Renal pelvis (tissue), 4 donors: ENCODE data around the gene EZH1. TPM values are rescaled to one million over a fixed set of nuclear protein-coding genes. Genes with fewer than 3 reads are reported as not detected.
"Not testable (repeated sequence)": the region's sequence is repeated elsewhere in the genome, so short reads cannot be mapped to it uniquely, and the experiment has no call there.

Experiments used
- DNase-seq: peaks from one replicate; pipeline ENCODE4 v3.0.0-alpha.2; 2013
- polyA plus RNA-seq, 3 donors: library from polyadenylated mRNA; unstranded; fragments of 120-200 nt; gene quantifications; one replicate each; pipeline ENCODE4 v1.2.1, GENCODE V29; 2013; ENCODE audit not compliant: insufficient read length in 3 of 3

Gene EZH1
- polyA plus RNA-seq, 3 donors = 37.8 to 69.6 (median 57.9) TPM

GRCh38 chr17:42774066-42774745 is 29.4 kb upstream of the EZH1 start:
- DNase-seq = no peak

- DNase-seq = peak; percentile 83
Measured at GRCh38 chr17:42773290-42774035, 28.6 kb upstream of the EZH1 start, which contains the start of gene VPS25. Gene VPS25, plus strand, starts transcription at chr17:42773449. Its CDS starts 27 bp downstream, at chr17:42773476.

- DNase-seq = no peak
Measured at GRCh38 chr17:42772945-42773289, 28.1 kb upstream of the EZH1 start.

GRCh38 chr17:42769964-42770363 is 25.1 kb upstream of the EZH1 start:
- not testable (repeated sequence) for DNase-seq

- DNase-seq = not testable (repeated sequence)
Measured at GRCh38 chr17:42768006-42768405, 23.2 kb upstream of the EZH1 start.

GRCh38 chr17:42767512-42767911 is 22.7 kb upstream of the EZH1 start:
- no peak for DNase-seq

- DNase-seq = no peak
Measured at GRCh38 chr17:42766124-42766523, 21.3 kb upstream of the EZH1 start.

- no peak for DNase-seq
Measured at GRCh38 chr17:42761638-42762037, 16.8 kb upstream of the EZH1 start.

- no peak for DNase-seq
Measured at GRCh38 chr17:42760652-42761581, 16.1 kb upstream of the EZH1 start, which contains the start of gene RAMP2. Gene RAMP2, plus strand, starts transcription at chr17:42761227. Its CDS starts 35 bp downstream, at chr17:42761262.

- DNase-seq = no peak
Measured at GRCh38 chr17:42759982-42760651, 15.3 kb upstream of the EZH1 start.

GRCh38 chr17:42754782-42755181 is 9.9 kb upstream of the EZH1 start:
- no peak for DNase-seq

GRCh38 chr17:42751628-42752027 is 6.8 kb upstream of the EZH1 start:
- no peak for DNase-seq

- no peak for DNase-seq
Measured at GRCh38 chr17:42750739-42751344, 6.0 kb upstream of the EZH1 start.

GRCh38 chr17:42748908-42749798 is 4.3 kb upstream of the EZH1 start:
- DNase-seq = no peak

GRCh38 chr17:42748202-42748907 is 3.5 kb upstream of the EZH1 start:
- DNase-seq = no peak

- DNase-seq = peak; percentile 31
Measured at GRCh38 chr17:42744283-42744805, 496 bp downstream of the EZH1 start.

GRCh38 chr17:42743595-42744282 is 1.1 kb downstream of the EZH1 start:
- no peak for DNase-seq

GRCh38 chr17:42742916-42743315 is 1.9 kb downstream of the EZH1 start:
- DNase-seq = not testable (repeated sequence)

GRCh38 chr17:42740699-42741098 is 4.1 kb downstream of the EZH1 start:
- DNase-seq = no peak
